ENCODE data around the gene MCM3AP.

The MCM3AP gene

DNA sequence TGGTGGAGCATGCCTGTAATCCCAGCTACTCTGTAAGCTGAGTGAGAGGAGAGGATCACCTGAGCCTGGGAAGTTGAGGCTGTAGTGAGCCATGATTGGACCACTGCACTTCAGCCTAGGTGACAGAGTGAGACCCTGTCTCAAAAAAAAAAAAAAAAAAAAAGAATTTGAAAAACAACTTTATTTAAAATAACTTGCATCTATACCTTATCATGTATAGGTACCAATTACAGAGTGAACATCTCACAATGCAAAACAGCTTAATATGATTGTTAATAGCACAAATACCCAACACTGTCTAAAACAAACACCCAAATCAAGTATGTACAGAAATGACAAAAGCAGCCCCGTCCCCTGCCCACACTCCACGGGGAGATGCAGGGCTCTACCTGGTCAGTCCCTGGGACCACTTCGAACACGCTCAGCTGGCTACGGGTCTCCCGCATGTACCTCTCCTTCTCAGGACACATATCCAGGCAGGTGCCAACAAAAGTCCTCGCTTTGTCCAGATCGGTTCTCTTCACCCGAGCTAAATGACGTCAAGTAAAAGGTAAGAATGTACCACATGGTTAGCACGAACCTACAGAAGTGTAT lies 10.5 kb downstream of the MCM3AP start:
- DNase-seq (ENCODE audit: extremely low read depth in 1 of 2, low read depth in 1 of 2): no peak

DNA sequence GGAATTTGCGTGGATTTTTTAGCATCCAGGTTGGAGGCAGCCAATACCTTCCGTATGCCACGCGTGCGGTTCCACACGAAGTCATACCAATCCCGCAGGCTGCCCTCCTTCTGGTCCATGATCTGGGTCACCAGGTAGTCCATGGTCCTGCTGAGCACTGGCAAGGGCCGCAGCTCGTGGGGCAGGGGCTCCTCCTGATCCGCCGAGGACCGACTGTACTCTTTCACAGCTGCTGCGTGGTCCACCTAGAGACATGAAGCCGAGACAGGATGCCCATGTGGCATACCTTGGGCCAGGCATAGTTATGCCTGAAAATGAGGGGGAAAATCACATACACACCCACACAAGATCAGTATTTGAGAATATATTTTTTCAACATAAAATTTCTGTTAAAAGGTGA lies 12.1 kb downstream of the MCM3AP start:
- DNase-seq (ENCODE audit: extremely low read depth in 1 of 2, low read depth in 1 of 2): no peak

- no peak for DNase-seq (ENCODE audit: extremely low read depth in 1 of 2, low read depth in 1 of 2)
Observed at GRCh38 chr21:46269466-46269865, 15.9 kb downstream of the MCM3AP start.

DNA sequence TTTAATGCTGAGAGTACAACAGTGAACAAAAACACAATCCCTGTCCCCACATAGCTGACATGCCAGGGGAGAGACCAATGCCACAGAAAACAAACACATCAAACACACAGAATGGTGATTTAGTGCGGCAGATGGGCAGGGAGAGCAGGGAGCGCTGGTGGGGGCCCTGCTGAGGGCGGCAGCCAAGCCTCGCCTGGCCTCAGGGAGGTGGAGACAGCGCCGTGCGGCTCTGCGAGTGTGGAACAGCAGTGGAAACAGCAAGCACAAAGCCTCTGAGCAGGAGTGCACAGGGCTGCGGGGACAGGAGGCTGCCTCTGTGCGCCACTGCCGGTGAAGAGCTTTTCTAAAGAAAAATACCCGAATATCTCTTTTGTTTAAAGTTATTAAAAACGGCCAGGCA lies 17.0 kb downstream of the MCM3AP start:
- DNase-seq (ENCODE audit: extremely low read depth in 1 of 2, low read depth in 1 of 2): no peak

- no peak for DNase-seq (ENCODE audit: extremely low read depth in 1 of 2, low read depth in 1 of 2)
Observed at GRCh38 chr21:46266946-46267345, 18.5 kb downstream of the MCM3AP start.

- DNase-seq (ENCODE audit: extremely low read depth in 1 of 2, low read depth in 1 of 2): no peak
Observed at GRCh38 chr21:46265736-46266525, 19.5 kb downstream of the MCM3AP start.

DNA sequence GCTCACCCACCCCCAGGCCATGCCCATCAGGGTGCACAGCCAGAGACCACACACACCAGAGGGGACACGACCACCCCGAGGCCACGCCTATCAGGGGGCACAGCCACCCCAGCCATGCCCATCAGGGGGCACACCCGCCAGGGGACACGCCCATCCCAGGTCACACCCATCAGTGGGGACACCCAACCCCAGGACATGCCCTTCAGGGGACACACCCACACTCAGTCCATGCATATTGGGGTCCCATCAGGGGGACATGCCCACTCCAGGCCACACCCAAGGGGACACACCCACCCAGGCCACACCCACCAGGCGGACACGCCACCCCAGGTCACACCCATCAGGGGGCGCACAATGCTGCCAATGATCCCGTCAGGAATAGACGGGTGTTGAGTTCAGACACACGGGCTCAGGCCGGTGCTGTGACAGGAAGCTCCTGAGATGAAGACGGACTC lies 20.7 kb downstream of the MCM3AP start:
- no peak for DNase-seq (ENCODE audit: extremely low read depth in 1 of 2, low read depth in 1 of 2)

GRCh38 chr21:46264046-46264689 lies 21.2 kb downstream of the MCM3AP start:
- no peak for DNase-seq (ENCODE audit: extremely low read depth in 1 of 2, low read depth in 1 of 2)

DNA sequence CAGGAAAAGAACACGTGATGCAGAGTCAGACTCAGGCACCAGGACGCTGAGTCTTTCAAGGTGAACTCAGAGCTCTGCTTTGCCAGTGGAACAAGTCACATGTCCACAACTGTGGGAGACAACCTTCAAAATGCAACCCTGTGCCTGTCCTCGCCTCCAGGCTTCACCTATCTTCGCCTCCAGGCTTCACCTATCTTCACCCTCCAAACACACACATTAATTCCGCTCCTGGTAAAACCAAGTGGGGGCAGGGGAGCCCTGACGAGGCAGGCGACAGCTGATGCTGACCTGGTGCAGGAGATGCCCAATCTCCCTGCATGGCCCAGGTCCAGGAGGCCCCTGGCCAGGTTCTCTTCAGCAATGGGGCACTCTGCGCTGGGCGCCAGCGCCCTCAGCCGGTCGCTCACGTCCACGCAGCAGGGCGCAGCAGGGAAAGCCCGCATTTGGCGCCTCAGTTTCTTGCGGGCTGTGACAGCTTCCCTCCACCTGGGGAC lies 28.9 kb downstream of the MCM3AP start:
- no peak for DNase-seq (ENCODE audit: extremely low read depth in 1 of 2, low read depth in 1 of 2)

GRCh38 chr21:46255758-46256337 lies 29.6 kb downstream of the MCM3AP start:
- no peak for DNase-seq (ENCODE audit: extremely low read depth in 1 of 2, low read depth in 1 of 2)

GRCh38 chr21:46255166-46255565 lies 30.2 kb downstream of the MCM3AP start:
- DNase-seq (ENCODE audit: extremely low read depth in 1 of 2, low read depth in 1 of 2): no peak

- no peak for DNase-seq (ENCODE audit: extremely low read depth in 1 of 2, low read depth in 1 of 2)
Observed at GRCh38 chr21:46254208-46254975, 31.0 kb downstream of the MCM3AP start.

- no peak for DNase-seq (ENCODE audit: extremely low read depth in 1 of 2, low read depth in 1 of 2)
Observed at GRCh38 chr21:46253610-46254124, 31.7 kb downstream of the MCM3AP start.

DNA sequence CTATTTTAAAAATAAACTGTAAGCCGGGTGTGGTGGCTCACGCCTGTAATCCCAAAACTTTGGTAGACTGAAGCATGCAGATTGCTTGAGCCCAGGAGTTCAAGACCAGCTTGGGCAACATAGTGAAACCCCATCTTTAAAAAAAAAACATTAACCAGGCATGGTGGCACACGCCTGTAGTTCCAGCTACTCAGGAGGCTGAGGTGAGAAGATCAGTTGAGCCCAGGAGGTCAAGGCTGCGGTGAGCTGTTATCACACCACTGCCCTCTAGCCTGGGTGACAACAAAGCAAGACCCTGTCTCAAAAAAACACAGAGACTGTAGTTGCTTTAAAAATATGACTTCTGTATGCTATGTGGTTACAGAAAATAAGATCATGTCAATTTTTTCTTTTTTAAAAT lies 32.6 kb downstream of the MCM3AP start:
- DNase-seq (ENCODE audit: extremely low read depth in 1 of 2, low read depth in 1 of 2): no peak

DNA sequence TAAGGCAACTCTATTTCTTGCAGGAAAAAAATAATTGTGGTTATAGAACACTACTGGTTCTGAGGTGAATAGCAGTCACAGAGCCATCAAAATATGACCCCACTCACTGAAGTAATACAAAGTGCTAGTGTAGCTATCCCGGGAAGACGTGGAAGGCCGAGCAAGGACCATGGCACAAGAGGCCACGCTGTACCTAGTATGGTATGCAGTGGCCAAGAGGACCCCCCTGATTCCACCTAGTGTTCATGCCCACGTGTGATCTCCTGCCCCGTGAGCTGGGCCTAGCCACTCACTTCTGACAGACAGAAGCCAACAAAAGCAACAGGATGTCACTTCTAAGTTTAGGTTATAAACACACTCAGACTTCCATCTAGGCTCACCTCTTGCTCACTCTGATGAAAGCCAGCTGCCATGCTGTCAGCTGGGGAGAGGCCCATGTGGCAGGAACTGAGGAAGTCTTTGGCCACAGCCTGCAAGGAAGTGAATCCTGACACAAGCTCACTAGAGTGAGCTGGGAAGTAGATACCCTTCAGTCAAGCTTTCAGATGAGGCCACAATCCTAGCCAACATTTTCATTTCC lies 35.2 kb downstream of the MCM3AP start:
- no peak for DNase-seq (ENCODE audit: extremely low read depth in 1 of 2, low read depth in 1 of 2)

DNA sequence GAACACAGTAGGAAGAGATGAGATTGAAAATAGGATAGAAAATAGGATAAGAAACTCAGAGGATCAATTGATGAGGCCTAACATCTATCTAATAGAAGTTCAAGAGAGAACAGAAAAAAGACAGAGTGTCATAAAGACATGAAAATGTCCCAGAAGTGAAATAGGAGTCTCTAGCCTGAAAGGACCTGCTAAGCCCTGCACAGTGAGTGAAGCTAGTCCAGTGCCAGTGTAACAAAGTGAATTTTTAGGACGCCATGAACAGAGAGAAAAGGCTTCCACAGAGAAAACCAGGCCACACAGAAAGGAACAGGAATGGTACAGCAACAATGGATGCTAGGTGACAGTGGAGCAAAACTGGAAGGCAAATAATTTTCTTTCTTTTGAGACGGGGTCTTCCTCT lies 36.6 kb downstream of the MCM3AP start:
- DNase-seq (ENCODE audit: extremely low read depth in 1 of 2, low read depth in 1 of 2): no peak

DNA sequence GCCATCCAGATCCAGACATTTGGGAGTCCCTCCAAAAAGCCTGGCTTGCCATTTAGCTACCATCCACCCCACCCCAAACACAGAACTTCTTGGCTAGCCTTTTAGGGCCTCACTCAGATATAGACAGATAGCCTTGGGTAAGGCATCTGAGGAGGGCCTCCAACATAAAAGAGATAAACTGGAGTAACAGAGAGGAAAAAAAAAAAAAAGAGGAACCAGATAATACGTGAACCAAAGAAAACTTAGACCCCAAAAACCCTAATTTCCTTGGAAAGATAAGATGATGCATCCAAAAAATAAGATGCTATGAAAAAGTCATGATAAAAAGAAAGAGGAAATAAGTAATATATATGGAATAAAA lies 37.0 kb downstream of the MCM3AP start:
- DNase-seq (ENCODE audit: extremely low read depth in 1 of 2, low read depth in 1 of 2): no peak

- DNase-seq (ENCODE audit: extremely low read depth in 1 of 2, low read depth in 1 of 2): no peak
Observed at GRCh38 chr21:46247699-46248421, 37.6 kb downstream of the MCM3AP start.

GRCh38 chr21:46246345-46246744 lies 39.1 kb downstream of the MCM3AP start:
- no peak for DNase-seq (ENCODE audit: extremely low read depth in 1 of 2, low read depth in 1 of 2)

Data from activated CD8-positive, alpha-beta memory T cell treated with anti-CD3 and anti-CD28 coated beads for 1 hour (primary cell).